ENCODE results near the gene BBS12. TPM values are rescaled to one million over a fixed set of nuclear protein-coding genes. Genes with fewer than 3 reads are reported as not detected.

BBS12 gene
- polyA plus RNA-seq, 1 donor, result 3.2 TPM

Other genes with a start within 250 kb of the BBS12 start
- not detected for gene IL21, start 111.6 kb upstream of the BBS12 start, polyA plus RNA-seq (ENCODE audit: insufficient read length)
- 5.9 TPM for gene FGF2, start 94.1 kb downstream of the BBS12 start, polyA plus RNA-seq (ENCODE audit: insufficient read length)
- gene NUDT6, start 189.9 kb downstream of the BBS12 start, polyA plus RNA-seq (ENCODE audit: insufficient read length), result 7.2 TPM